ENCODE measurements around the gene CPHXL. TPM values are rescaled to one million over a fixed set of nuclear protein-coding genes. Genes with fewer than 3 reads are reported as not detected.

CPHXL gene
- total RNA-seq, 3 donors from 2014 or later: not detected

DNA sequence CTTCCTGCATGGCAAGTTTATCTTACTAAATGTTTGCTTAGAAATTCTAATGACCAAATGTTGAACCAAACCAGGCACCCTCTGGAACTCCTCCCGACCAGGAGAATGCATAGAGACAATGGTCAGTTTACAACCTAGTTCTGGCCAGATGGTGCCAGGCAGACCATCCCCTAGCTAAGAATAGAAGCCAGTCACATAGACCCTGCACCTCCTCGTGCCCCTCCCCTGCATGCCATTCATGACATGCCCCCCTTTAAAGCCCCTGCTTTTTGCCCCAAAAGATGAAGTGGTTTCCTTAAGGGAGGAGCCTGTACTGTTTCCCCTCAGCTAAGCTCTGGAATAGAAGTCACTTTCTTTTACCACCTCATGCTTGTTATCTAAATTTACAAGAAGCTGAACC is 6.6 kb upstream of the CPHXL start:
- no peak overlapping the region for H3K4me3 ChIP-seq
- H3K36me3 ChIP-seq: no peaks in the 10 kb centered on the region
- DNase-seq (ENCODE audit: low spot score in 2 of 2): no peak
- peaks cover 0 to 4% of the 10 kb centered on the region in 2 donors for H3K4me1 ChIP-seq
- no peaks in the 10 kb centered on the region for H3K9me3 ChIP-seq
- peak overlapping the region; percentile 46 to 76 for H3K27ac ChIP-seq
- H3K27me3 ChIP-seq: no peaks in the 10 kb centered on the region
- TF ChIP-seq, protein P1, sequence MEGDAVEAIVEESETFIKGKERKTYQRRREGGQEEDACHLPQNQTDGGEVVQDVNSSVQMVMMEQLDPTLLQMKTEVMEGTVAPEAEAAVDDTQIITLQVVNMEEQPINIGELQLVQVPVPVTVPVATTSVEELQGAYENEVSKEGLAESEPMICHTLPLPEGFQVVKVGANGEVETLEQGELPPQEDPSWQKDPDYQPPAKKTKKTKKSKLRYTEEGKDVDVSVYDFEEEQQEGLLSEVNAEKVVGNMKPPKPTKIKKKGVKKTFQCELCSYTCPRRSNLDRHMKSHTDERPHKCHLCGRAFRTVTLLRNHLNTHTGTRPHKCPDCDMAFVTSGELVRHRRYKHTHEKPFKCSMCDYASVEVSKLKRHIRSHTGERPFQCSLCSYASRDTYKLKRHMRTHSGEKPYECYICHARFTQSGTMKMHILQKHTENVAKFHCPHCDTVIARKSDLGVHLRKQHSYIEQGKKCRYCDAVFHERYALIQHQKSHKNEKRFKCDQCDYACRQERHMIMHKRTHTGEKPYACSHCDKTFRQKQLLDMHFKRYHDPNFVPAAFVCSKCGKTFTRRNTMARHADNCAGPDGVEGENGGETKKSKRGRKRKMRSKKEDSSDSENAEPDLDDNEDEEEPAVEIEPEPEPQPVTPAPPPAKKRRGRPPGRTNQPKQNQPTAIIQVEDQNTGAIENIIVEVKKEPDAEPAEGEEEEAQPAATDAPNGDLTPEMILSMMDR (IDR thresholded peaks at IDR 0.05): no peak
- no peak for TF ChIP-seq POLR2AphosphoS5 (IDR thresholded peaks at IDR 0.05)
- TF ChIP-seq POLR2A (IDR thresholded peaks at IDR 0.05): no peak
- intact Hi-C loops (cut with DNase I; ENCODE audit: low total_unique reads): no loop called here

GRCh38 chr16:75727221-75727620 is 931 bp upstream of the CPHXL start:
- no peak overlapping the region for H3K4me3 ChIP-seq
- no peaks in the 10 kb centered on the region for H3K9me3 ChIP-seq
- no peaks in the 10 kb centered on the region for H3K36me3 ChIP-seq
- H3K4me1 ChIP-seq: no peaks in the 10 kb centered on the region
- H3K27me3 ChIP-seq: no peaks in the 10 kb centered on the region
- TF ChIP-seq POLR2AphosphoS5 (IDR thresholded peaks at IDR 0.05) (no peak), POLR2A (IDR thresholded peaks at IDR 0.05) (no peak)
- TF ChIP-seq, protein P1 (IDR thresholded peaks at IDR 0.05): no peak
- no peak overlapping the region for H3K27ac ChIP-seq
- intact Hi-C loops (cut with DNase I; ENCODE audit: low total_unique reads): no loop called here
- DNase-seq (ENCODE audit: low spot score in 2 of 2): no peak

DNA sequence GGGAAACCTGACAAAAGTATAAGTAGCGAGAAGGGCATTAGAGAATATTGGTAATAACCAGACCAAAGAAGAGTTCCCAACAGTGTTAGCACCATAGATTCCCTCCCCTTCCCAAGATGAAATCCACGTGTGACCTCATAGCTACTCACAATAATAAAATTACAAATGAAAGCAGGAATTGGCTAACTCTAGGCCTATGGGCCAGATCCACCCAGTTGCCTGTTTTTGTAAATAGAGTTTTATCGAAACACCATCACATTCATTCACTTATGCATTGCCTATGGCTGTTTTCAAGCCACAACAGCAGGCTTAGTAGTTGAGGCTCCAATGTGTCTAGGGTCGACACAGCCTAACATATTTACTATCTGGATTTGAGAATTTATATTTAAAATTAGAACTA is 7.8 kb downstream of the CPHXL start:
- no peaks in the 10 kb centered on the region for H3K27me3 ChIP-seq
- no peak for DNase-seq (ENCODE audit: low spot score in 2 of 2)

GRCh38 chr16:75714661-75715060 is 11.6 kb downstream of the CPHXL start:
- H3K36me3 ChIP-seq: no peaks in the 10 kb centered on the region

More for the DNA sequence above, 7.8 kb downstream of the CPHXL start:
- no peak overlapping the region for H3K27ac ChIP-seq
- H3K9me3 ChIP-seq: peaks cover 8 to 9% of the 10 kb centered on the region in 2 donors
- TF ChIP-seq POLR2A (IDR thresholded peaks at IDR 0.05): no peak
- TF ChIP-seq, protein P1 (IDR thresholded peaks at IDR 0.05): no peak
- no peak for TF ChIP-seq POLR2AphosphoS5 (IDR thresholded peaks at IDR 0.05)
- no peaks in the 10 kb centered on the region for H3K36me3 ChIP-seq
- H3K4me3 ChIP-seq: no peak overlapping the region
- intact Hi-C loops (cut with DNase I; ENCODE audit: low total_unique reads): no loop called here
- no peaks in the 10 kb centered on the region for H3K4me1 ChIP-seq

GRCh38 chr16:75710344-75710743 is 15.9 kb downstream of the CPHXL start:
- no peak for TF ChIP-seq POLR2A (IDR thresholded peaks at IDR 0.05)
- TF ChIP-seq POLR2AphosphoS5 (IDR thresholded peaks at IDR 0.05): no peak
- TF ChIP-seq, protein P1 (IDR thresholded peaks at IDR 0.05): no peak
- intact Hi-C loops (cut with DNase I; ENCODE audit: low total_unique reads): no loop called here
- Histone ChIP-seq H3K27ac (no peak overlapping the region), H3K4me3 (no peak overlapping the region), H3K9me3 (peaks cover 8 to 36% of the 10 kb centered on the region in 2 donors), H3K27me3 (no peaks in the 10 kb centered on the region), H3K4me1 (no peaks in the 10 kb centered on the region), H3K36me3 (no peaks in the 10 kb centered on the region)
- DNase-seq (ENCODE audit: low spot score in 2 of 2): no peak

More at GRCh38 chr16:75714661-75715060, 11.6 kb downstream of the CPHXL start:
- intact Hi-C loops (cut with DNase I; ENCODE audit: low total_unique reads): no loop called here
- Histone ChIP-seq H3K9me3 (peaks cover 12 to 25% of the 10 kb centered on the region in 2 donors), H3K27me3 (no peaks in the 10 kb centered on the region), H3K4me3 (no peak overlapping the region), H3K4me1 (no peaks in the 10 kb centered on the region), H3K27ac (no peak overlapping the region)
- TF ChIP-seq, protein P1 (IDR thresholded peaks at IDR 0.05): no peak
- TF ChIP-seq POLR2AphosphoS5 (IDR thresholded peaks at IDR 0.05) (no peak), POLR2A (IDR thresholded peaks at IDR 0.05) (no peak)
- DNase-seq (ENCODE audit: low spot score in 2 of 2): no peak

All from breast epithelium (tissue), 4 donors.